ENCODE results near the gene OLFM1.

The OLFM1 gene

DNA sequence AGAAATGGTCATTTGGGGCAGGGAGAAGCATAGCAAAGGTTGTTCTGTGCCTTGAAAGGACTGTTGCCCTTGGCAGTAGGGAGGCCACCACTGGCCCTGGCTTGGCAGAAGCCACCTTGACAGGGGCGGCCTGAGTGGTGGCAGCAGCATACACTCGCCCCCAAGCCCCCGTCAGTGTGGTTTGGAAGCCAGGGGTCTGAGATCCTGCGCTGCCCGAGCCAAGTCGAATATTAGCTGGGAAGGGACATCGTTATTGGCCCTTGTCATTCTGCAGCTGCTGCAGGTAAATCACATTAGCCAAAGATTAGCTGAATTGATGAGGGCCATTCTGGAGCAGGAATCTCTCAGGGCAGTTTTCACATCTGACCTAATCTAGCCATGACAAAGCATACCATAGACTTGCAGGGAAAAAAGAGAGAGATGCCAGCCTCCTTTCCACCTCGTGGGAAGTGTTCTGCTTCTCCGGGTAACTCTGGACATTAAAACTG, 9.0 kb downstream of the OLFM1 start:
- H3K4me2 ChIP-seq (ENCODE audit: low read length) = no peak overlapping the region
- H2AFZ ChIP-seq = no peak overlapping the region
- no peaks in the 10 kb centered on the region for H3K36me3 ChIP-seq (ENCODE audit: control insufficient read depth, insufficient read depth, low read length)
- H3K27me3 ChIP-seq (ENCODE audit: control insufficient read depth, insufficient read depth, low read length) = no peaks in the 10 kb centered on the region
- H3K27ac ChIP-seq = no peak overlapping the region
- H3K4me3 ChIP-seq (ENCODE audit: low read depth, low read length) = no peak overlapping the region
- no peaks in the 10 kb centered on the region for H3K9me3 ChIP-seq (ENCODE audit: control insufficient read depth, low read length)
- TF ChIP-seq, protein P1, sequence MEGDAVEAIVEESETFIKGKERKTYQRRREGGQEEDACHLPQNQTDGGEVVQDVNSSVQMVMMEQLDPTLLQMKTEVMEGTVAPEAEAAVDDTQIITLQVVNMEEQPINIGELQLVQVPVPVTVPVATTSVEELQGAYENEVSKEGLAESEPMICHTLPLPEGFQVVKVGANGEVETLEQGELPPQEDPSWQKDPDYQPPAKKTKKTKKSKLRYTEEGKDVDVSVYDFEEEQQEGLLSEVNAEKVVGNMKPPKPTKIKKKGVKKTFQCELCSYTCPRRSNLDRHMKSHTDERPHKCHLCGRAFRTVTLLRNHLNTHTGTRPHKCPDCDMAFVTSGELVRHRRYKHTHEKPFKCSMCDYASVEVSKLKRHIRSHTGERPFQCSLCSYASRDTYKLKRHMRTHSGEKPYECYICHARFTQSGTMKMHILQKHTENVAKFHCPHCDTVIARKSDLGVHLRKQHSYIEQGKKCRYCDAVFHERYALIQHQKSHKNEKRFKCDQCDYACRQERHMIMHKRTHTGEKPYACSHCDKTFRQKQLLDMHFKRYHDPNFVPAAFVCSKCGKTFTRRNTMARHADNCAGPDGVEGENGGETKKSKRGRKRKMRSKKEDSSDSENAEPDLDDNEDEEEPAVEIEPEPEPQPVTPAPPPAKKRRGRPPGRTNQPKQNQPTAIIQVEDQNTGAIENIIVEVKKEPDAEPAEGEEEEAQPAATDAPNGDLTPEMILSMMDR (IDR thresholded peaks at IDR 0.05) = no peak
- H3K4me1 ChIP-seq = no peaks in the 10 kb centered on the region
- no peak overlapping the region for H3K9ac ChIP-seq
- H3K79me2 ChIP-seq = no peaks in the 10 kb centered on the region

DNA sequence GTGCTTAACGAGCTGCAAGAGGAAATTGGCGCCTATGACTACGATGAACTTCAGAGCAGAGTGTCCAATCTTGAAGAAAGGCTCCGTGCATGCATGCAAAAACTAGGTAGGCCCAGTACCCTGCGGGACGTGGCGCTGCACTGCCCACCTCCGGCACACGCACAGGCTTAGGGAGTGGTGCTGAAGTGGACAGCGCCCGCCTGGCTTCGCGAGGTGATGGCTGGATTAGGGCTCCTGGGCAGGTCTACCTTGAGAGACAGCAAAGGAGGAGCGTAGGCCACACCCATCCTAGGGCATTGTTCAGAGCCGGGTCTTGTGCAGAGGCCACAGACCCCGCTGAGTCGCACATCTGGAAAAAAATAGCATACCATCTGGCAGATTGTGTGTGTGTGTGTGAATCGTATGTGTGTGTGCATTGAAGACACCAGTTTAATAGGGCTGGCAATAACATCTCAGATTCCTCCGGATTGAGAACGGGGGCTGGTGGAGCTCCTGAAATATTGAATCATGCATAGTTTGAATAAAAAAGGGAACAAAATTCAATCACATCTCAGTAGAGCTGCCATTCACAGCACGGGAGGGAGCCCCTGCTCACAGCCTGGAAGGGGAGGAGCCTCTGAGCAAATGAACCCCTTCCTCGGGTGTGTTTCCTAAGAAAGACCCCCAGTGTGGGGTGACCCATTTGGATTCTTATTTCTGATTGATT, 11.1 kb downstream of the OLFM1 start:
- H3K4me1 ChIP-seq = no peaks in the 10 kb centered on the region
- H3K4me3 ChIP-seq (ENCODE audit: low read depth, low read length) = no peak overlapping the region
- no peaks in the 10 kb centered on the region for H3K27me3 ChIP-seq (ENCODE audit: control insufficient read depth, insufficient read depth, low read length)
- no peaks in the 10 kb centered on the region for H3K79me2 ChIP-seq
- no peak overlapping the region for H3K4me2 ChIP-seq (ENCODE audit: low read length)
- no peaks in the 10 kb centered on the region for H3K36me3 ChIP-seq (ENCODE audit: control insufficient read depth, insufficient read depth, low read length)
- no peak overlapping the region for H2AFZ ChIP-seq
- H3K9ac ChIP-seq = no peak overlapping the region
- TF ChIP-seq, protein P1 (IDR thresholded peaks at IDR 0.05) = no peak
- no peaks in the 10 kb centered on the region for H3K9me3 ChIP-seq (ENCODE audit: control insufficient read depth, low read length)
- no peak overlapping the region for H3K27ac ChIP-seq

DNA sequence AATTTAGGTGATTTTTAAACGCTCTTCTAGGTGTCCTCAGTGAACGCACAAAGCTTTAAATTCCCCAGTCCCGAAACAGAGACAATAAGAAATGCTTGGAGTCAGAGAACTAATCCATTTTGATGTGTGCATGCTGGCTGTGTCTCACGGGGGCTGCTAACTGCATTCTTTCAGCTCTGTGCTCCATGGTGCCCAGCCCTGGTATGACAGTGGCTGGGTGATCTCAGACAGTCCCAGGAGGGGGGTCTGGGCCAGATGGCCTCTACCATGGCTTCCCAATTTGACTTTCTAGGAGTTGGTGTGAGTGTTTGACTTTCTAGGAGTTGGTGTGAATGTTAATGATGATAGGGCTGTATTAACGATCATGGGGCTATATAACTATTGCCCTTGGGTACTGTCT, 12.1 kb downstream of the OLFM1 start:
- Histone ChIP-seq H3K9ac (no peak overlapping the region), H3K79me2 (no peaks in the 10 kb centered on the region), H3K36me3 (ENCODE audit: control insufficient read depth, insufficient read depth, low read length) (no peaks in the 10 kb centered on the region), H3K27ac (no peak overlapping the region), H3K9me3 (ENCODE audit: control insufficient read depth, low read length) (no peaks in the 10 kb centered on the region), H2AFZ (no peak overlapping the region), H3K4me1 (no peaks in the 10 kb centered on the region), H3K4me3 (ENCODE audit: low read depth, low read length) (no peak overlapping the region), H3K4me2 (ENCODE audit: low read length) (no peak overlapping the region), H3K27me3 (ENCODE audit: control insufficient read depth, insufficient read depth, low read length) (no peaks in the 10 kb centered on the region)
- TF ChIP-seq, protein P1 (IDR thresholded peaks at IDR 0.05) = no peak

DNA sequence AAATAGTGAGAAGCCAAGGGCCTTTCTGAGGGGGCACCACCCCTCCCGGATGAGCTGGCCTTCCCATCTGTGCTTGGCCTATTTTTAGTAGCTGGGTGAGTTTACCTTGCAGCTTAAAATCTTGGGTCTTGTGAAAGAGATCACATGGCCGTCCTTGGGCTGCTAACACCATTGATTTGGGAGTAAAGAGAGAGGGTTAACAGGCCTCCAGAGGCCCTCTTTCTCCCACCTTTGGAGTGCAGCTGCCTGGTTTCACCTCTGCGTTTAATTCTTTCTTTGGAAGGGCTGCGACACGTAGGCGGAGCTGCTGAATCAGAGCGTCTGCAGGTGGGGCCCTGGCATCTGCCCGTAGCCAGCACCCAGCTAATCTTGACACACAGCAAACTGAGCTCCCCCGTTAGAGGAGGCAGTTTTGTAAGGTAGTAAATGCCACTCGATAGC, 12.8 kb downstream of the OLFM1 start:
- H3K27ac ChIP-seq = no peak overlapping the region
- no peak overlapping the region for H3K9ac ChIP-seq
- H3K9me3 ChIP-seq (ENCODE audit: control insufficient read depth, low read length) = no peaks in the 10 kb centered on the region
- H3K27me3 ChIP-seq (ENCODE audit: control insufficient read depth, insufficient read depth, low read length) = no peaks in the 10 kb centered on the region
- H3K4me2 ChIP-seq (ENCODE audit: low read length) = no peak overlapping the region
- no peak overlapping the region for H3K4me3 ChIP-seq (ENCODE audit: low read depth, low read length)
- H3K4me1 ChIP-seq = no peaks in the 10 kb centered on the region
- no peaks in the 10 kb centered on the region for H3K36me3 ChIP-seq (ENCODE audit: control insufficient read depth, insufficient read depth, low read length)
- H2AFZ ChIP-seq = no peak overlapping the region
- TF ChIP-seq, protein P1 (IDR thresholded peaks at IDR 0.05) = no peak
- H3K79me2 ChIP-seq = no peaks in the 10 kb centered on the region
